ENCODE measurements around the gene RAB11FIP4. TPM values are rescaled to one million over a fixed set of nuclear protein-coding genes. Genes with fewer than 3 reads are reported as not detected.

The RAB11FIP4 gene
- total RNA-seq, 2 donors from 2014 or later = 22.5 to 30.8 TPM

DNA sequence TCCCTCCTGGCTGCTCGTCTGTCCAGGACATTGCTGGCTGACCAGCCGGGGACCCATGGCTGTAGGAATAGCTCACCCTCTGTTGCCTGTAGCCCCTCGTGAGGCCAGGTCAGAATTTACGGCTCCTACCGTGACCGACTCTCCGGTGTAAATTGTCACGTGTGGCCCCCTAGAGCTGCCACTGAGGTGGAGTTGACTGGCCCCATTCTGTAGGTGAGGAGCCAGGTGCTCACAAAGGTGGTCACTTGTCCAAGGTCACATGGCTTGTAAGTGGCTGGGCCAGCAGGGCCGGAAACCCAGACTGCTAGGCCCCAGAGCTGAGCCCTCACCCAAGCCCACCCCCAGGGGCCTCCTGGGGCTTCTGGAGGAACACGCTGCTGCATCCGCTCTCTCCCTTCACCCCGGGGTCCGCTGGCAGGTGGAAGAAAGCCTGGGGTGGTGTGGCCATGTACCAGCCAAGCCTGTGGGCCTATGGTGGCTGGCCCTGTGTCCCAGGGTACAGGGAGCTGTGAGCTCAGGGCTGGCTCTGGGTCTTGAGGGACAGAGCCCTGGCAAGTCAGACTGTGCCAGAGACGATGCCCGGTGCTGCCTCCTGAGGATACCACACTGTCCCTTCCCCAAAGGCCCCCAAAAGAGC is 120.7 kb downstream of the RAB11FIP4 start:
- Histone ChIP-seq H3K9me3 (no peaks in the 10 kb centered on the region), H3K27ac (no peak overlapping the region), H3K4me3 (no peak overlapping the region), H3K27me3 (replicated peaks; ENCODE audit: insufficient read depth) (no peaks in the 10 kb centered on the region), H3K36me3 (no peaks in the 10 kb centered on the region), H3K4me1 (replicated peaks) (no peaks in the 10 kb centered on the region)
- 92% methylated on average over 14 of the region's 15 CpGs for WGBS
- no peak for TF ChIP-seq POLR2AphosphoS5 (IDR thresholded peaks at IDR 0.05)
- TF ChIP-seq CTCF (IDR thresholded peaks at IDR 0.05) = no peak
- no peak for TF ChIP-seq POLR2A (IDR thresholded peaks at IDR 0.05)
- DNase-seq (ENCODE audit: low spot score) = no peak
- intact Hi-C loops (cut with DNase I) = no loop called here

- Histone ChIP-seq H3K4me3 (no peak overlapping the region), H3K9me3 (no peaks in the 10 kb centered on the region), H3K4me1 (replicated peaks) (no peaks in the 10 kb centered on the region), H3K27me3 (replicated peaks; ENCODE audit: insufficient read depth) (no peaks in the 10 kb centered on the region), H3K27ac (no peak overlapping the region), H3K36me3 (no peaks in the 10 kb centered on the region)
- no peak for DNase-seq (ENCODE audit: low spot score)
- TF ChIP-seq POLR2A (IDR thresholded peaks at IDR 0.05) = no peak
- no peak for TF ChIP-seq CTCF (IDR thresholded peaks at IDR 0.05)
- no peak for TF ChIP-seq POLR2AphosphoS5 (IDR thresholded peaks at IDR 0.05)
- intact Hi-C loops (cut with DNase I) = no loop called here
- WGBS = 91% methylated on average over 8 of the region's 12 CpGs
These were observed 121.3 kb downstream of the RAB11FIP4 start for GRCh38 chr17:31512796-31513195.

DNA sequence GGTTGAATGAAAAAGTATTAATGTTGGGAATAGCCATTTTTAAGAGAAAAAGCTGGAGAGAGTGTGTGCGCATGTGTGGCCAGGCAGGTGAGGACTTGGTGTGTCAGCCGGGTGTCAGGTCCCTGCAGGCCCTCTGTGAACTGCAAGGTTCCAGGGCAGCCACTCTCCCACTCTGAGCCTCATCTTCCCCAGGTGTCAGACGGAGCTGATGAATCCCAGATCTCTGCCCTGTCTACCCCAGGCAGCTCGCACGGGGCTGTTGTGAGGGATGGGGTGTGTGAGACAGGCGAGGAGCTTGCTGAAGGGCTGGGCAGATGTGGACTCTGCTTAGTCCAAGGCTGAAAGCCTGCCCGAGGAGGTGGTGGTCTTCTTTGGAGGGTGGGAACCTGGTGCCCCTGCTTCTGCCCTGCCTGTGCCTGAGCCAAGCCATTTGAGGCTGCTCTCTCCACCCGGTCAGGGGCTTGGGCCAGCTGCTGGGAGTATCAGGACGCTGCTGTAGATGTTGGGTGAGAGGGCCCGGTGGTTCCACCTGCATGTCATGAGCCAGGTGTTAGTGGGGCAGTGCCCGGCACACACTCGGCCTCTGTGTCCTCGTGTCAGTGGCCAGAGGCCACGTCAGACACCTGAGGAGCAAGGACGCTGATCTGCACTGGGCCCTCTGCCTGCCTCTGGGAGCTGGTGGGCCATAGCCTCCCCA is 122.4 kb downstream of the RAB11FIP4 start:
- H3K27me3 ChIP-seq (replicated peaks; ENCODE audit: insufficient read depth) = no peaks in the 10 kb centered on the region
- no peak for DNase-seq (ENCODE audit: low spot score)
- no peak overlapping the region for H3K4me3 ChIP-seq
- no peak overlapping the region for H3K27ac ChIP-seq
- H3K9me3 ChIP-seq = no peaks in the 10 kb centered on the region
- intact Hi-C loops (cut with DNase I) = no loop called here
- H3K36me3 ChIP-seq = no peaks in the 10 kb centered on the region
- WGBS = 85% methylated on average over 15 of the region's 15 CpGs
- no peaks in the 10 kb centered on the region for H3K4me1 ChIP-seq (replicated peaks)
- TF ChIP-seq POLR2AphosphoS5 (IDR thresholded peaks at IDR 0.05) (no peak), CTCF (IDR thresholded peaks at IDR 0.05) (no peak), POLR2A (IDR thresholded peaks at IDR 0.05) (no peak)

DNA sequence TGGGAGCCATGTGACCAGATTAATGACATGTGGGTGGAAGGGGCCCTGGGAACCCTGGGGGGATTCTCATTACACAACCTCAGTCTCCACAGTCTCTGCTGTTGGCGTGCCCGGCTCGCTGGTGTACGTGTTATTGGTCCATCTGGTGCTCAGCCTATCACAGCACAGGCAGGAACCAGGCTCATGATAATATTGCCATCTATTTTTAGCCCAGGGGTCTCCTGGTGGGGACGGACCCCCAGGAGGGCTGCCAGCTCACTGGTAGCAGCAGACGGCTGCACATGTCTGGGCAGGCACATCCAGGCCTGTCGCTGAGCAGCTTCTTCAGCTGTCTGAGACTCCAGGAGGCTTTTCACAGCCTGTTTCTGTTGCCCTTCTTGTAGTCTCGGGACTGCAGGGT is 123.8 kb downstream of the RAB11FIP4 start:
- Histone ChIP-seq H3K27me3 (replicated peaks; ENCODE audit: insufficient read depth) (no peaks in the 10 kb centered on the region), H3K9me3 (no peaks in the 10 kb centered on the region), H3K36me3 (no peaks in the 10 kb centered on the region), H3K4me3 (no peak overlapping the region), H3K4me1 (replicated peaks) (no peaks in the 10 kb centered on the region), H3K27ac (no peak overlapping the region)
- no peak for DNase-seq (ENCODE audit: low spot score)
- TF ChIP-seq POLR2AphosphoS5 (IDR thresholded peaks at IDR 0.05) (no peak), POLR2A (IDR thresholded peaks at IDR 0.05) (no peak), CTCF (IDR thresholded peaks at IDR 0.05) (no peak)
- 68% methylated on average over 8 of the region's 8 CpGs for WGBS
- intact Hi-C loops (cut with DNase I) = no loop called here

DNA sequence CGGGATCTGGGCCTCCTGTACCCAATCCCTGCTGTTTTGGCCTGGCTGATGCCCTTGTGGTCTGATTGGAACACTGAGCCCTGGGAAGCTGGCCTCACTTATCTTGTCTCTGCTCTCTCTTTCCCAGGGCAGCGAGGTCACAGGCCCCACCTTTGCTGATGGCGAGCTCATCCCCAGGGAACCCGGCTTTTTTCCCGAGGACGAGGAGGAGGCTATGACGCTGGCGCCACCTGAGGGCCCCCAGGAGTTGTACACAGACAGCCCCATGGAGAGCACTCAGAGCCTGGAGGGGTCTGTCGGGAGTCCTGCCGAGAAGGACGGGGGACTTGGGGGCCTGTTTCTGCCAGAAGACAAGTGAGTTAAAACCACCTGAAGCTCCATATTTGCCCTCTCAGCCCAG is 126.0 kb downstream of the RAB11FIP4 start:
- intact Hi-C loops (cut with DNase I) = no loop called here
- Histone ChIP-seq H3K4me3 (no peak overlapping the region), H3K36me3 (no peaks in the 10 kb centered on the region), H3K27me3 (replicated peaks; ENCODE audit: insufficient read depth) (no peaks in the 10 kb centered on the region), H3K9me3 (no peaks in the 10 kb centered on the region), H3K27ac (no peak overlapping the region), H3K4me1 (replicated peaks) (no peaks in the 10 kb centered on the region)
- no peak for TF ChIP-seq POLR2AphosphoS5 (IDR thresholded peaks at IDR 0.05)
- TF ChIP-seq POLR2A (IDR thresholded peaks at IDR 0.05) = no peak
- no peak for TF ChIP-seq CTCF (IDR thresholded peaks at IDR 0.05)
- DNase-seq (ENCODE audit: low spot score) = no peak
- 67% methylated on average over 11 of the region's 11 CpGs for WGBS

Data from prostate gland (tissue), 2 donors.